WERI-Rb-1 (cell line): ENCODE data around the gene BUD23.

ENCODE experiments used
- DNase-seq: peaks from one replicate; pipeline ENCODE4 v3.0.0-alpha.2; 2020
- H3K27ac ChIP-seq: fragments of 250-450 bp; sonication (Bioruptor Pico); 2 replicates; pipeline ENCODE4 v1.5.1; 2020; ENCODE audit warnings: mild to moderate bottlenecking, moderate library complexity
- H3K27me3 ChIP-seq: fragments of 250-450 bp; sonication (Bioruptor Pico); 2 replicates; pipeline ENCODE4 v1.5.1; 2021; ENCODE audit warnings: mild to moderate bottlenecking, low read depth, moderate library complexity; ENCODE audit not compliant: insufficient read depth, severe bottlenecking
- H3K36me3 ChIP-seq: fragments of 250-450 bp; sonication (Bioruptor Pico); 2 replicates; pipeline ENCODE4 v1.5.1; 2020; ENCODE audit warnings: mild to moderate bottlenecking, moderate library complexity
- H3K4me3 ChIP-seq: 2 replicates; pipeline ENCODE4 v1.5.1; 2011; ENCODE audit warnings: low read depth, mild to moderate bottlenecking, control low read depth, low read length
- H3K9me3 ChIP-seq: fragments of 250-450 bp; sonication (Bioruptor Pico); 2 replicates; pipeline ENCODE4 v1.5.1; 2021; ENCODE audit warnings: mild to moderate bottlenecking, moderate library complexity; ENCODE audit not compliant: severe bottlenecking
- TF ChIP-seq, protein P1 (sequence below): IDR thresholded peaks from 2 replicates; pipeline ENCODE4 v1.5.1; 2011; ENCODE audit warnings: low read depth, mild to moderate bottlenecking, control low read depth, inconsistent platforms, low read length

The BUD23 gene

DNA sequence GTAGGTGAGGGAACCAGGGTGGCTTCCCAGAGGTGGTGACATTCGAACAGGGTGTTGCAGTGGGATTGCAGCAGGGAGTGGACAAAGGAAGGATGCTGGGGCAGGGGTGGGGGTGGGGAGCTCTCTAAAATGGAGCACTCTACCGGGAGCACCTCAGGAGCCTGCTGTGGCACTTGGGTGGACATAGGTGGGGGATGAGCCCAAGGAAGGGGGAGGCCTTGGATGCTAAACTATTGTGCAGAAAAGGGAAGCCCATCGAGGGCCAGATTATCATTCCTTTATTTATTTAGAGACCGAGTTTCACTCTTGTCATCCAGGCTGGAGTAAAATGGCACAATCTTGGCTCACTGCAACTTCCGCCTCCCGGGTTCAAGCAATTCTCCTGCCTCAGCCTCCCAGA lies 39.4 kb downstream of the BUD23 start:
- H3K36me3 ChIP-seq: no peaks in the 10 kb centered on the region
- TF ChIP-seq, protein P1, sequence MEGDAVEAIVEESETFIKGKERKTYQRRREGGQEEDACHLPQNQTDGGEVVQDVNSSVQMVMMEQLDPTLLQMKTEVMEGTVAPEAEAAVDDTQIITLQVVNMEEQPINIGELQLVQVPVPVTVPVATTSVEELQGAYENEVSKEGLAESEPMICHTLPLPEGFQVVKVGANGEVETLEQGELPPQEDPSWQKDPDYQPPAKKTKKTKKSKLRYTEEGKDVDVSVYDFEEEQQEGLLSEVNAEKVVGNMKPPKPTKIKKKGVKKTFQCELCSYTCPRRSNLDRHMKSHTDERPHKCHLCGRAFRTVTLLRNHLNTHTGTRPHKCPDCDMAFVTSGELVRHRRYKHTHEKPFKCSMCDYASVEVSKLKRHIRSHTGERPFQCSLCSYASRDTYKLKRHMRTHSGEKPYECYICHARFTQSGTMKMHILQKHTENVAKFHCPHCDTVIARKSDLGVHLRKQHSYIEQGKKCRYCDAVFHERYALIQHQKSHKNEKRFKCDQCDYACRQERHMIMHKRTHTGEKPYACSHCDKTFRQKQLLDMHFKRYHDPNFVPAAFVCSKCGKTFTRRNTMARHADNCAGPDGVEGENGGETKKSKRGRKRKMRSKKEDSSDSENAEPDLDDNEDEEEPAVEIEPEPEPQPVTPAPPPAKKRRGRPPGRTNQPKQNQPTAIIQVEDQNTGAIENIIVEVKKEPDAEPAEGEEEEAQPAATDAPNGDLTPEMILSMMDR: no peak
- H3K27me3 ChIP-seq: no peaks in the 10 kb centered on the region
- H3K9me3 ChIP-seq: no peaks in the 10 kb centered on the region
- H3K27ac ChIP-seq: no peak overlapping the region
- no peak for DNase-seq
- H3K4me3 ChIP-seq: no peak overlapping the region

DNA sequence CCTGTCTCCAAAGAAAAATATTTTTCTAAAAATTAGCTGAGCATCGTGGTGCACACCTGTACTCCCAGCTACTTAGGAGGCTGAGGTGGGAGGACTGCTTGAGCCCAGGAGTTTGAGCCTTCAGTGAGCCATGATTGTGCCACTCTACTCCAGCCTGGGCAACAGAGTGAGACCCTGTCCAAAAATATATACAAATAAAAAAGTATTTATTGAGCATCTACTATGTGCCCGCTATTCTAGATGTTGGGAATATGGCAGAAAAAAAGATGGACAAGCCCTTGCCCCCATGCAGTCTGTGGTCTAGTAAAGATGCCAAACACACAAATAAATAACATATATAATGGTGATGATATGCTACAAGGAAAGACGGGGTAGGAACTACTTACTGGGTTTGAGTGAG lies 40.4 kb downstream of the BUD23 start:
- TF ChIP-seq, protein P1: no peak
- DNase-seq: no peak
- Histone ChIP-seq H3K36me3 (no peaks in the 10 kb centered on the region), H3K27me3 (no peaks in the 10 kb centered on the region), H3K27ac (no peak overlapping the region), H3K4me3 (no peak overlapping the region), H3K9me3 (no peaks in the 10 kb centered on the region)

DNA sequence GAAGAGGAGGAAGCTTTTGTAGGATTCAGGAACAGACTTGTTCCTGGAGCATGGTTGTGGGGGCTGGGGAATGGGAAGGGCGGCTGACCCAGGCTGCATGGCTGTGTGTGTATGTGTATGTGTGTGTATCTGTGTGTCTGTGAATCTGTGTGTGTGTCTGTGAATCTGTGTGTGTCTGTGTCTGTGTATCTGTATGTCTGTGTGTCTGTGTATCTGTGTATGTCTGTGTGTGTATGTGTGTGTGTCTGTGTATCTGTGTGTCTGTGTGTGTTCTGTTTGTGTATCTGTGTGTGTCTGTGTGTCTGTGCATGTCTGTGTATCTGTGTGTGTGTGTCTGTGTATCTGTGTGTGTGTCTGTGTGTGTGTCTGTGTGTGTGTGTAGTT lies 42.7 kb downstream of the BUD23 start:
- Histone ChIP-seq H3K4me3 (no peak overlapping the region), H3K36me3 (no peaks in the 10 kb centered on the region), H3K27ac (no peak overlapping the region), H3K27me3 (no peaks in the 10 kb centered on the region), H3K9me3 (no peaks in the 10 kb centered on the region)
- no peak for DNase-seq
- TF ChIP-seq, protein P1: no peak

DNA sequence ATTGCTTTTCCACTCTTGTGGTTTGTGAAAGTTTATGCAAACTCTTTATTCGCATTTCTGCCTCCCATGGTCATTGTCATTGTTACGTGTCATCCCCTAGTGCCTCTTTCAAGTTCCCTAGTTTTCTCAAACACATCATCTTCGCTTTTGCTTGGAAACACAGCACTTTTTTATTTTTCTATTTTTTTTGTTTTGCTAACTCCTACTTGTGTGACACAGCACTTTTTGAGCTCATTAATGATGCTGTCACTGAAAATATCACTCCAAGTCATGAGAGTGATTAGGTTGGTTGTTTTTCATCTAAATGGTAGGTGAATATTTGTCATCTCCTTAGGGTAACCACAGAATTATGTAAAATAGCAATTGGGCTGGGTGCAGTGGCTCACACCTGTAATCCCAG lies 44.6 kb downstream of the BUD23 start:
- DNase-seq: no peak
- H3K27me3 ChIP-seq: no peaks in the 10 kb centered on the region
- TF ChIP-seq, protein P1: no peak
- no peaks in the 10 kb centered on the region for H3K9me3 ChIP-seq
- H3K4me3 ChIP-seq: no peak overlapping the region
- no peak overlapping the region for H3K27ac ChIP-seq
- H3K36me3 ChIP-seq: no peaks in the 10 kb centered on the region

DNA sequence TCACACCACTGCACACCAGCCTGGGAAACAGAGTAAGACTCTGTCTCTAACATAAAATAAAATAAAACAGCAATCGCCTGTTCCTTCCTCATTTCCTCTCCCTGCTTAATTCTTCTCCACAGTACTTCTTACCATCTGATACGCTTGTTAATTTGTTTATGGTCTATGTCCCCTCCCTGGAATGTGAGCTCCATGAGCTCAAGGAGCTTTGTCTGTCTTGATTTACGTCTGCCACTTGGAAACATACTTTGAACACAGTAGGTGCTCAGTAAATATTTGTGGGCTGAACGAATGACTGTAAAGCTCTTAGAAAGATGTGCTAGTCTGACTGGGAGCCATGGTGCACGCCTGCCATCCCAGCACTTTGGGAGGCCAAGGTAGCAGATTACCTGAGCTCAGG lies 45.2 kb downstream of the BUD23 start:
- DNase-seq: no peak
- Histone ChIP-seq H3K9me3 (no peaks in the 10 kb centered on the region), H3K36me3 (no peaks in the 10 kb centered on the region), H3K27ac (no peak overlapping the region), H3K4me3 (no peak overlapping the region), H3K27me3 (no peaks in the 10 kb centered on the region)
- TF ChIP-seq, protein P1: no peak

DNA sequence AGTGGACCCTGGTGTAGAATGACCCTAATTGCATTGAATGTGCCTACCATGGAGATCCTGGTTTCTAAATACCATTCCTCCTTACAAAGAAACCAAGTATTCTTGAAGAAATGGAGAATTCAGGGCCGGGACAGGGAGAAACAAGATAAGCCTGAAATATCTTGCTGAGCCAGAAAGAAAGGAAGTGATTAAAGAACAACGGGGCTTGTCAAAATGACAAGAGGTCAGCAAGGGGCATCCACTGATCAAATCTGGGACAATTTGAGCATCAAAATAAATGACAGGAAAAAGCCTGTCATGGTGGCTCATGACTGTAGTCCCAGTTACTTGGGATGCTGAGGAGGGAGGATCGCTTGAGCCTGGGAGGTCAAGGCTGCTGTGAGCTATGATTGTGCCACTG lies 47.1 kb downstream of the BUD23 start:
- no peak overlapping the region for H3K27ac ChIP-seq
- no peak overlapping the region for H3K4me3 ChIP-seq
- TF ChIP-seq, protein P1: no peak
- no peaks in the 10 kb centered on the region for H3K27me3 ChIP-seq
- DNase-seq: no peak
- H3K9me3 ChIP-seq: no peaks in the 10 kb centered on the region
- no peaks in the 10 kb centered on the region for H3K36me3 ChIP-seq
